ENCODE results near the gene HLA-DMB. TPM values are rescaled to one million over a fixed set of nuclear protein-coding genes. Genes with fewer than 3 reads are reported as not detected.

The HLA-DMB gene
- total and polyA plus RNA-seq, 10 of the 15 experiments (the other 5 are each of a cell fraction or from before 2014, with no cell fraction given), result 114 to 173 (median 150) TPM

DNA sequence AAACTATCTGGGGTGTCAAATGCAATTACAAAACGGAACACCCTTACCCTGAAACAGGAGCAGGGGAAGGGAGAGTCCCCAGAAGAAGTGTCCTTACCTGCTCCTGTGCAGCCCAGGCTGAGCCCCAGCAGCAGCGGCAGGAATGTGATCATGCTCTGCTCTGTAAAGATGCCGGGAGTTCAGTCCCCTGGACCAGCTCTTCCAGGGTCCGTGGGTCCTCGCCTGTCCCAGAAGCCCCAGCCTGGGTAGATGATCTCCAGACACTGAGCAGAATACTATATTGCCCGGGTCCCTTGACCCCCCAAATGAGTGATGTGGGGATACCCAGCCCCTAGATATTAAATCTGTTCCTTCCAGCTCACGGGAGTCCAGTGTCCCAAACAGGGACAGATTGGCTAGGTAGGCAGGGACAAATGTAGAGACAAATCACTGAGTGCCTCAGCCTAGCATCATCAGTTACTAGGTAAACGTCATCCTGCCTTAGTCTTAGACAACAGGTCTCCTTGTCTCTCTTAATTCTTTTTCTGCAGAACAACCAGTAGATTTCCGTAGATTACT lies at the start of gene HLA-DMB (continued):
- peak; percentile 87 for TF ChIP-seq SMAD5 (IDR thresholded peaks at IDR 0.05; ENCODE audit: low read depth)
- TF ChIP-seq, protein P1, sequence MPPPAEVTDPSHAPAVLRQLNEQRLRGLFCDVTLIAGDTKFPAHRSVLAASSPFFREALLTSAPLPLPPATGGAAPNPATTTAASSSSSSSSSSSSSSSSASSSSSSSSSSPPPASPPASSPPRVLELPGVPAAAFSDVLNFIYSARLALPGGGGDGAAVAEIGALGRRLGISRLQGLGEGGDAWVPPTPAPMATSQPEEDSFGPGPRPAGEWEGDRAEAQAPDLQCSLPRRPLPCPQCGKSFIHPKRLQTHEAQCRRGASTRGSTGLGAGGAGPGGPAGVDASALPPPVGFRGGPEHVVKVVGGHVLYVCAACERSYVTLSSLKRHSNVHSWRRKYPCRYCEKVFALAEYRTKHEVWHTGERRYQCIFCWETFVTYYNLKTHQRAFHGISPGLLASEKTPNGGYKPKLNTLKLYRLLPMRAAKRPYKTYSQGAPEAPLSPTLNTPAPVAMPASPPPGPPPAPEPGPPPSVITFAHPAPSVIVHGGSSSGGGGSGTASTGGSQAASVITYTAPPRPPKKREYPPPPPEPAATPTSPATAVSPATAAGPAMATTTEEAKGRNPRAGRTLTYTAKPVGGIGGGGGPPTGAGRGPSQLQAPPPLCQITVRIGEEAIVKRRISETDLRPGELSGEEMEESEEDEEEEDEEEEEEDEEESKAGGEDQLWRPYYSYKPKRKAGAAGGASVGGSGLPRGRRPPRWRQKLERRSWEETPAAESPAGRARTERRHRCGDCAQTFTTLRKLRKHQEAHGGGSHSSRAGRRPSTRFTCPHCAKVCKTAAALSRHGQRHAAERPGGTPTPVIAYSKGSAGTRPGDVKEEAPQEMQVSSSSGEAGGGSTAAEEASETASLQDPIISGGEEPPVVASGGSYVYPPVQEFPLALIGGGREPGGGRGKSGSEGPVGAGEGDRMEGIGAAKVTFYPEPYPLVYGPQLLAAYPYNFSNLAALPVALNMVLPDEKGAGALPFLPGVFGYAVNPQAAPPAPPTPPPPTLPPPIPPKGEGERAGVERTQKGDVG (CRISPR knock-in tag; IDR thresholded peaks at IDR 0.05), result no peak
- TF ChIP-seq MXI1 (IDR thresholded peaks at IDR 0.05; ENCODE audit: low read depth, low read length), result peak; percentile 38; the same call in 1 of the 2 replicates
- peak; percentile 84 to 85 for TF ChIP-seq BHLHE40 (IDR thresholded peaks at IDR 0.05; ENCODE audit: borderline replicate concordance in 1 of 2, low read depth in 2 of 2, low read length in 1 of 2)
- TF ChIP-seq CEBPB (IDR thresholded peaks at IDR 0.05; ENCODE audit: borderline replicate concordance in 1 of 2, low read depth in 2 of 2, low read length in 2 of 2), result peak in 1 of 2 experiments; percentile 89; a peak in 1 of 4 replicates
- TF ChIP-seq, protein P2, sequence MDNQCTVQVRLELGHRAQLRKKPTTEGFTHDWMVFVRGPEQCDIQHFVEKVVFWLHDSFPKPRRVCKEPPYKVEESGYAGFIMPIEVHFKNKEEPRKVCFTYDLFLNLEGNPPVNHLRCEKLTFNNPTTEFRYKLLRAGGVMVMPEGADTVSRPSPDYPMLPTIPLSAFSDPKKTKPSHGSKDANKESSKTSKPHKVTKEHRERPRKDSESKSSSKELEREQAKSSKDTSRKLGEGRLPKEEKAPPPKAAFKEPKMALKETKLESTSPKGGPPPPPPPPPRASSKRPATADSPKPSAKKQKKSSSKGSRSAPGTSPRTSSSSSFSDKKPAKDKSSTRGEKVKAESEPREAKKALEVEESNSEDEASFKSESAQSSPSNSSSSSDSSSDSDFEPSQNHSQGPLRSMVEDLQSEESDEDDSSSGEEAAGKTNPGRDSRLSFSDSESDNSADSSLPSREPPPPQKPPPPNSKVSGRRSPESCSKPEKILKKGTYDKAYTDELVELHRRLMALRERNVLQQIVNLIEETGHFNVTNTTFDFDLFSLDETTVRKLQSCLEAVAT (IDR thresholded peaks at IDR 0.05), result peak; percentile 26; the same call in 1 of the 2 replicates
- TF ChIP-seq WRNIP1 (IDR thresholded peaks at IDR 0.05; ENCODE audit: borderline replicate concordance, low read depth, low read length), result no peak
- peak; percentile 58; the same call in 1 of the 2 replicates for TF ChIP-seq MTA3 (IDR thresholded peaks at IDR 0.05; ENCODE audit: borderline replicate concordance, low read length)
- TF ChIP-seq RFX5 (IDR thresholded peaks at IDR 0.05; ENCODE audit: low read depth, low read length), result peak; percentile 99
- peak; percentile 93 for TF ChIP-seq POLR2AphosphoS5 (IDR thresholded peaks at IDR 0.05; ENCODE audit: low read length)
- TF ChIP-seq SP1 (IDR thresholded peaks at IDR 0.05; ENCODE audit: low read depth, low read length), result peak; percentile 40
- peak; percentile 55; the same call in 1 of the 3 replicates for TF ChIP-seq POU2F2 (IDR thresholded peaks at IDR 0.05; ENCODE audit: borderline replicate concordance, low read depth, low read length)
- TF ChIP-seq TAF1 (IDR thresholded peaks at IDR 0.05; ENCODE audit: borderline replicate concordance, low read depth, low read length), result peak; percentile 75; the same call in 1 of the 2 replicates
- peak; percentile 68; the same call in 1 of the 2 replicates for TF ChIP-seq NFYB (IDR thresholded peaks at IDR 0.05; ENCODE audit: insufficient read depth, low read depth, low read length)
- TF ChIP-seq ZBED1 (IDR thresholded peaks at IDR 0.05; ENCODE audit: borderline replicate concordance), result peak; percentile 63; the same call in 1 of the 2 replicates
- no peak for TF ChIP-seq SUPT20H (IDR thresholded peaks at IDR 0.05; ENCODE audit: borderline replicate concordance, control insufficient read depth, low read depth, low read length)
- TF ChIP-seq PML (IDR thresholded peaks at IDR 0.05; ENCODE audit: low read length), result peak; percentile 91
- TF ChIP-seq, protein P3, sequence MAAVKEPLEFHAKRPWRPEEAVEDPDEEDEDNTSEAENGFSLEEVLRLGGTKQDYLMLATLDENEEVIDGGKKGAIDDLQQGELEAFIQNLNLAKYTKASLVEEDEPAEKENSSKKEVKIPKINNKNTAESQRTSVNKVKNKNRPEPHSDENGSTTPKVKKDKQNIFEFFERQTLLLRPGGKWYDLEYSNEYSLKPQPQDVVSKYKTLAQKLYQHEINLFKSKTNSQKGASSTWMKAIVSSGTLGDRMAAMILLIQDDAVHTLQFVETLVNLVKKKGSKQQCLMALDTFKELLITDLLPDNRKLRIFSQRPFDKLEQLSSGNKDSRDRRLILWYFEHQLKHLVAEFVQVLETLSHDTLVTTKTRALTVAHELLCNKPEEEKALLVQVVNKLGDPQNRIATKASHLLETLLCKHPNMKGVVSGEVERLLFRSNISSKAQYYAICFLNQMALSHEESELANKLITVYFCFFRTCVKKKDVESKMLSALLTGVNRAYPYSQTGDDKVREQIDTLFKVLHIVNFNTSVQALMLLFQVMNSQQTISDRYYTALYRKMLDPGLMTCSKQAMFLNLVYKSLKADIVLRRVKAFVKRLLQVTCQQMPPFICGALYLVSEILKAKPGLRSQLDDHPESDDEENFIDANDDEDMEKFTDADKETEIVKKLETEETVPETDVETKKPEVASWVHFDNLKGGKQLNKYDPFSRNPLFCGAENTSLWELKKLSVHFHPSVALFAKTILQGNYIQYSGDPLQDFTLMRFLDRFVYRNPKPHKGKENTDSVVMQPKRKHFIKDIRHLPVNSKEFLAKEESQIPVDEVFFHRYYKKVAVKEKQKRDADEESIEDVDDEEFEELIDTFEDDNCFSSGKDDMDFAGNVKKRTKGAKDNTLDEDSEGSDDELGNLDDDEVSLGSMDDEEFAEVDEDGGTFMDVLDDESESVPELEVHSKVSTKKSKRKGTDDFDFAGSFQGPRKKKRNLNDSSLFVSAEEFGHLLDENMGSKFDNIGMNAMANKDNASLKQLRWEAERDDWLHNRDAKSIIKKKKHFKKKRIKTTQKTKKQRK (IDR thresholded peaks at IDR 0.05; ENCODE audit: low read depth, low read length), result no peak
- TF ChIP-seq ZNF207 (IDR thresholded peaks at IDR 0.05; ENCODE audit: borderline replicate concordance), result no peak
- TF ChIP-seq POLR2A (IDR thresholded peaks at IDR 0.05; ENCODE audit: low read depth, low read length), result peak; percentile 71
- no peak for TF ChIP-seq CHD1 (IDR thresholded peaks at IDR 0.05; ENCODE audit: low read depth, low read length)

Data from GM12878 (cell line).